Loucy (cell line): Measurements from ENCODE around the gene MYH14.

ENCODE experiments used
- H2AFZ ChIP-seq: fragments of 200-600 bp; sonication (generic); 2 replicates; pipeline ENCODE4 v1.6.0; 2016; ENCODE audit warnings: antibody characterized with exemption, mild to moderate bottlenecking, low read length, moderate library complexity
- H3F3A ChIP-seq: fragments of 200-600 bp; 2 replicates; pipeline ENCODE4 v1.6.0; 2016; ENCODE audit warnings: antibody characterized with exemption, low read depth, mild to moderate bottlenecking
- H3K27me3 ChIP-seq: fragments of 200-600 bp; sonication (generic); 2 replicates; pipeline ENCODE4 v1.6.1; 2014; ENCODE audit warnings: low read length, mild to moderate bottlenecking; ENCODE audit not compliant: insufficient read depth, poor library complexity, severe bottlenecking
- H3K36me3 ChIP-seq: fragments of 200-600 bp; sonication (generic); 2 replicates; pipeline ENCODE4 v1.6.1; 2016; ENCODE audit warnings: low read length; ENCODE audit not compliant: insufficient read depth
- H3K4me1 ChIP-seq: fragments of 200-600 bp; sonication (generic); 2 replicates; pipeline ENCODE4 v1.5.1; 2014; ENCODE audit warnings: low read length, mild to moderate bottlenecking; ENCODE audit not compliant: insufficient read depth, poor library complexity, severe bottlenecking
- H3K4me2 ChIP-seq: fragments of 200-600 bp; sonication (generic); 2 replicates; pipeline ENCODE4 v1.6.0; 2014; ENCODE audit warnings: antibody characterized with exemption, low read length, low read depth, mild to moderate bottlenecking; ENCODE audit not compliant: poor library complexity, severe bottlenecking
- H3K4me3 ChIP-seq: fragments of 200-600 bp; sonication (generic); 2 replicates; pipeline ENCODE4 v1.5.1; 2014; ENCODE audit warnings: low read length, mild to moderate bottlenecking, mixed read lengths; ENCODE audit not compliant: poor library complexity, severe bottlenecking
- H3K79me2 ChIP-seq: fragments of 200-600 bp; sonication (generic); 2 replicates; pipeline ENCODE4 v1.6.1; 2014; ENCODE audit warnings: low read length; ENCODE audit not compliant: insufficient read depth
- H3K9ac ChIP-seq: fragments of 200-600 bp; sonication (generic); 2 replicates; pipeline ENCODE4 v1.6.0; 2014; ENCODE audit warnings: mild to moderate bottlenecking, low read depth, low read length, moderate library complexity; ENCODE audit not compliant: poor library complexity, severe bottlenecking
- H3K9me2 ChIP-seq: fragments of 200-600 bp; sonication (generic); replicated peaks from 2 replicates; pipeline ENCODE4 v1.6.1; 2016; ENCODE audit warnings: low read depth, low read length, mixed read lengths
- H3K9me3 ChIP-seq: fragments of 200-600 bp; sonication (generic); 2 replicates; pipeline ENCODE4 v1.6.1; 2014; ENCODE audit warnings: mild to moderate bottlenecking, antibody characterized with exemption, low read length, low read depth; ENCODE audit not compliant: insufficient read depth
- H4K20me1 ChIP-seq: fragments of 200-600 bp; sonication (generic); 2 replicates; pipeline ENCODE4 v1.6.0; 2014; ENCODE audit warnings: antibody characterized with exemption, low read length, mild to moderate bottlenecking; ENCODE audit not compliant: insufficient read depth, poor library complexity, severe bottlenecking
- CTCF ChIP-seq: fragments of 200-600 bp; sonication (generic); conservative IDR thresholded peaks from 2 replicates; pipeline ENCODE4 v1.5.1; 2014; ENCODE audit warnings: mild to moderate bottlenecking, antibody characterized with exemption, low read length
- EZH2phosphoT487 ChIP-seq: fragments of 200-600 bp; IDR thresholded peaks from 2 replicates; pipeline ENCODE4 v1.6.1; 2018; ENCODE audit warnings: antibody characterized with exemption, mild to moderate bottlenecking, moderate library complexity, borderline replicate concordance

The MYH14 gene

GRCh38 chr19:50300814-50301606 lies 97.6 kb downstream of the MYH14 start:
- H3F3A ChIP-seq, result no peaks in the 10 kb centered on the region
- H3K4me3 ChIP-seq, result no peak overlapping the region
- no peaks in the 10 kb centered on the region for H3K4me1 ChIP-seq
- TF ChIP-seq CTCF, result no peak
- no peak for TF ChIP-seq EZH2phosphoT487
- no peaks in the 10 kb centered on the region for H3K27me3 ChIP-seq
- H3K4me2 ChIP-seq, result no peak overlapping the region
- peaks cover 9% of the 10 kb centered on the region; the same call in 1 of the 2 replicates for H3K9me3 ChIP-seq
- no peaks in the 10 kb centered on the region for H3K9me2 ChIP-seq
- H3K9ac ChIP-seq, result no peak overlapping the region
- H3K79me2 ChIP-seq, result no peaks in the 10 kb centered on the region
- H2AFZ ChIP-seq, result no peak overlapping the region
- no peaks in the 10 kb centered on the region for H3K36me3 ChIP-seq
- no peaks in the 10 kb centered on the region for H4K20me1 ChIP-seq

GRCh38 chr19:50301607-50301971 lies 98.2 kb downstream of the MYH14 start:
- Histone ChIP-seq H3F3A (no peaks in the 10 kb centered on the region), H3K79me2 (no peaks in the 10 kb centered on the region), H2AFZ (no peak overlapping the region), H3K27me3 (no peaks in the 10 kb centered on the region), H4K20me1 (no peaks in the 10 kb centered on the region), H3K9ac (no peak overlapping the region), H3K9me3 (peaks cover 9% of the 10 kb centered on the region; the same call in 1 of the 2 replicates), H3K4me2 (no peak overlapping the region), H3K9me2 (no peaks in the 10 kb centered on the region), H3K36me3 (no peaks in the 10 kb centered on the region), H3K4me1 (no peaks in the 10 kb centered on the region), H3K4me3 (no peak overlapping the region)
- TF ChIP-seq CTCF, result no peak
- TF ChIP-seq EZH2phosphoT487, result no peak

GRCh38 chr19:50303558-50303957 lies 100.1 kb downstream of the MYH14 start:
- TF ChIP-seq CTCF (no peak), EZH2phosphoT487 (no peak)
- H3K4me1 ChIP-seq, result no peaks in the 10 kb centered on the region
- no peak overlapping the region for H3K4me3 ChIP-seq
- no peaks in the 10 kb centered on the region for H3K36me3 ChIP-seq
- no peaks in the 10 kb centered on the region for H3K79me2 ChIP-seq
- H3K9me3 ChIP-seq, result peaks cover 9% of the 10 kb centered on the region; the same call in 1 of the 2 replicates
- H3K9ac ChIP-seq, result no peak overlapping the region
- no peaks in the 10 kb centered on the region for H3K9me2 ChIP-seq
- no peaks in the 10 kb centered on the region for H4K20me1 ChIP-seq
- H3K4me2 ChIP-seq, result no peak overlapping the region
- H3F3A ChIP-seq, result no peaks in the 10 kb centered on the region
- no peaks in the 10 kb centered on the region for H3K27me3 ChIP-seq
- no peak overlapping the region for H2AFZ ChIP-seq
